Endodermal cell (in vitro differentiated cells): ENCODE data around the gene KLHL22. TPM values are rescaled to one million over a fixed set of nuclear protein-coding genes. Genes with fewer than 3 reads are reported as not detected.
A peak's percentile ranks its signal among the peaks of the same experiment; 100 is the strongest.

Experiments used
- DNase-seq: peaks from one replicate; pipeline ENCODE4 v3.0.0-alpha.2; 2017
- H3K27ac ChIP-seq: 2 replicates; pipeline ENCODE4 v1.5.1; 2013; ENCODE audit warnings: mild to moderate bottlenecking, low read depth, low read length, moderate library complexity
- H3K27me3 ChIP-seq: 2 replicates; pipeline ENCODE4 v1.6.1; 2013; ENCODE audit warnings: mild to moderate bottlenecking, low read length, moderate library complexity; ENCODE audit not compliant: insufficient read depth, control insufficient read depth, poor library complexity, severe bottlenecking
- H3K36me3 ChIP-seq: 2 replicates; pipeline ENCODE4 v1.7.0; 2013; ENCODE audit warnings: mild to moderate bottlenecking, low read length, moderate library complexity; ENCODE audit not compliant: control insufficient read depth, insufficient read depth
- H3K4me1 ChIP-seq: one replicate; pipeline ENCODE4 v1.7.0; 2013; ENCODE audit warnings: low read length; ENCODE audit not compliant: control insufficient read depth, insufficient read depth
- H3K4me3 ChIP-seq: 2 replicates; pipeline ENCODE4 v1.5.1; 2013; ENCODE audit warnings: mild to moderate bottlenecking, low read length, moderate library complexity
- H3K9ac ChIP-seq: 2 replicates; pipeline ENCODE4 v1.6.1; 2013; ENCODE audit warnings: mild to moderate bottlenecking, low read length, moderate library complexity; ENCODE audit not compliant: poor library complexity, severe bottlenecking; ENCODE audit errors: extremely low read depth
- H3K9me3 ChIP-seq: 2 replicates; pipeline ENCODE4 v1.6.1; 2013; ENCODE audit warnings: mild to moderate bottlenecking, low read length, moderate library complexity; ENCODE audit not compliant: control insufficient read depth
- H3K27ac Mint-ChIP-seq: 2 replicates; pipeline ENCODE4 v1.8.0; 2020; ENCODE audit warnings: mixed read lengths
- H3K27me3 Mint-ChIP-seq: 2 replicates; pipeline ENCODE4 v1.8.0; 2021; ENCODE audit warnings: mild to moderate bottlenecking, mixed read lengths; ENCODE audit not compliant: insufficient read depth
- H3K36me3 Mint-ChIP-seq: 2 replicates; pipeline ENCODE4 v1.8.0; 2020; ENCODE audit warnings: low read depth, mixed read lengths
- H3K4me1 Mint-ChIP-seq: 2 replicates; pipeline ENCODE4 v1.8.0; 2020; ENCODE audit warnings: mixed read lengths
- H3K4me3 Mint-ChIP-seq: 2 replicates; pipeline ENCODE4 v1.8.0; 2020; ENCODE audit warnings: mild to moderate bottlenecking, moderate library complexity, mixed read lengths
- H3K9me3 Mint-ChIP-seq: 2 replicates; pipeline ENCODE4 v1.8.0; 2020; ENCODE audit warnings: mild to moderate bottlenecking, mixed read lengths
- CTCF ChIP-seq: fragments of 200-600 bp; sonication (generic); conservative IDR thresholded peaks from 2 replicates; pipeline ENCODE4 v1.5.0; 2021; ENCODE audit warnings: antibody characterized with exemption, mild to moderate bottlenecking
- WGBS, 2 experiments: methylation state at CpG; one replicate each; pipeline versions ENCODE4 v1.1.5 to v1.1.7; 2013; ENCODE audit warnings: missing lambda C conversion rate in 2 of 2, mixed read lengths in 1 of 2; ENCODE audit not compliant: insufficient coverage in 1 of 2, insufficient read length in 1 of 2; 5-methylcytosine and 5-hydroxymethylcytosine counted together
- total RNA-seq, 2 donors: library from RNA; stranded (reverse); fragmentation: NEBNext Ultra II Directional in 1 of 2; extraction: Animal tissue kit (Norgen Biotek cat#: 25700) in 1 of 2; gene quantifications; 2 replicates in 1 of 2; 3 replicates in 1 of 2; pipeline ENCODE4 v1.2.1, GENCODE V29; 2021

The KLHL22 gene
- total RNA-seq, 2 donors from 2014 or later = 26.5 to 32.8 TPM

- DNase-seq = no peak
- no peak overlapping the region for H3K4me3 Mint-ChIP-seq
Measured at GRCh38 chr22:20446383-20446970, 49.1 kb downstream of the KLHL22 start.

GRCh38 chr22:20444325-20444724 lies 51.3 kb downstream of the KLHL22 start:
- DNase-seq = no peak
- Histone ChIP-seq H3K4me1 (no peaks in the 10 kb centered on the region), H3K27me3 (no peaks in the 10 kb centered on the region), H3K9ac (no peak overlapping the region), H3K27ac (no peak overlapping the region), H3K9me3 (no peaks in the 10 kb centered on the region), H3K36me3 (peaks cover 23% of the 10 kb centered on the region), H3K4me3 (no peak overlapping the region)
- WGBS, 2 experiments = 95 to 96% methylated on average over 4 of the region's 4 CpGs
- no peak overlapping the region for H3K27ac Mint-ChIP-seq
- no peaks in the 10 kb centered on the region for H3K4me1 Mint-ChIP-seq
- H3K27me3 Mint-ChIP-seq = peaks cover 2% of the 10 kb centered on the region
- TF ChIP-seq CTCF = no peak
- no peak overlapping the region for H3K4me3 Mint-ChIP-seq
- H3K36me3 Mint-ChIP-seq = peaks cover 15% of the 10 kb centered on the region
- H3K9me3 Mint-ChIP-seq = no peaks in the 10 kb centered on the region

More at GRCh38 chr22:20446383-20446970, 49.1 kb downstream of the KLHL22 start:
- Mint-ChIP-seq H3K9me3 (no peaks in the 10 kb centered on the region), H3K4me1 (no peaks in the 10 kb centered on the region), H3K36me3 (peaks cover 15% of the 10 kb centered on the region), H3K27me3 (no peaks in the 10 kb centered on the region), H3K27ac (no peak overlapping the region)
- 97% methylated on average over 12 to 21 of the region's 21 CpGs for WGBS, 2 experiments
- Histone ChIP-seq H3K9me3 (no peaks in the 10 kb centered on the region), H3K4me3 (no peak overlapping the region), H3K27me3 (no peaks in the 10 kb centered on the region), H3K9ac (no peak overlapping the region), H3K4me1 (no peaks in the 10 kb centered on the region), H3K36me3 (peaks cover 23% of the 10 kb centered on the region), H3K27ac (no peak overlapping the region)
- no peak for TF ChIP-seq CTCF

GRCh38 chr22:20442485-20443284 lies 52.9 kb downstream of the KLHL22 start:
- no peak overlapping the region for H3K4me3 Mint-ChIP-seq
- Histone ChIP-seq H3K27me3 (peaks cover 5% of the 10 kb centered on the region), H3K4me3 (no peak overlapping the region), H3K36me3 (peaks cover 23% of the 10 kb centered on the region), H3K4me1 (no peaks in the 10 kb centered on the region), H3K27ac (no peak overlapping the region), H3K9ac (no peak overlapping the region), H3K9me3 (no peaks in the 10 kb centered on the region)
- peak; percentile 26 for DNase-seq
- 94 to 98% methylated on average over 4 to 7 of the region's 7 CpGs for WGBS, 2 experiments
- no peak for TF ChIP-seq CTCF
- H3K27me3 Mint-ChIP-seq = peaks cover 11% of the 10 kb centered on the region
- H3K36me3 Mint-ChIP-seq = peaks cover 15% of the 10 kb centered on the region
- no peak overlapping the region for H3K27ac Mint-ChIP-seq
- peaks cover 6% of the 10 kb centered on the region for H3K4me1 Mint-ChIP-seq
- no peaks in the 10 kb centered on the region for H3K9me3 Mint-ChIP-seq
